Measurements from ENCODE around the gene PIGT. TPM values are rescaled to one million over a fixed set of nuclear protein-coding genes. Genes with fewer than 3 reads are reported as not detected.

PIGT gene
- total RNA-seq, 1 experiment from 2014 or later = 259 TPM

- DNase-seq = peak; percentile 95 to 98
- Histone ChIP-seq H3K27me3 (replicated peaks; ENCODE audit: control insufficient read depth, insufficient read depth, low read length) (no peaks in the 10 kb centered on the region), H3K4me3 (ENCODE audit: low read depth, low read length) (peak overlapping the region; percentile 43), H3K9me3 (no peaks in the 10 kb centered on the region), H3K4me1 (peaks cover 25% of the 10 kb centered on the region), H3K36me3 (ENCODE audit: control insufficient read depth, insufficient read depth, low read length) (no peaks in the 10 kb centered on the region)
- BruUV-seq (replicated peaks) = no TSS peak
- Mint-ChIP-seq H3K27ac (ENCODE audit: unreplicated experiment) (peak overlapping the region; percentile 71), H3K4me3 (ENCODE audit: unreplicated experiment) (peak overlapping the region; percentile 84), H3K27me3 (ENCODE audit: insufficient read depth, unreplicated experiment) (no peaks in the 10 kb centered on the region), H3K4me1 (ENCODE audit: low read depth, unreplicated experiment) (peaks cover 35% of the 10 kb centered on the region), H3K36me3 (ENCODE audit: insufficient read depth, unreplicated experiment) (peaks cover 23% of the 10 kb centered on the region), H3K9me3 (ENCODE audit: unreplicated experiment) (no peaks in the 10 kb centered on the region)
- intact Hi-C loops (cut with micrococcal nuclease; ENCODE audit: unreplicated experiment) = loop anchor here (1.0 to 2.0 kb wide), 7 partner anchors 20 to 334 kb away; partner anchors contain the start of genes PIGT and SYS1
- TF ChIP-seq CTCF (IDR thresholded peaks at IDR 0.05; ENCODE audit: insufficient read depth in 1 of 2, low read depth in 1 of 2, low read length in 1 of 2, severe bottlenecking in 1 of 2, unreplicated experiment in 1 of 2) = peak; percentile 99 to 100
- CTCF ChIA-PET = interaction anchor here (0.6 to 7.2 kb wide), 55 partner anchors 8 to 421 kb away, joined by 3 to 278 read pairs (median 7); partner anchors contain the start of genes DBNDD2, PIGT, SDC4 and SYS1
- POLR2A ChIA-PET = interaction anchor here (0.5 to 2.4 kb wide), 12 partner anchors 10 to 144 kb away, joined by 3 to 18 read pairs (median 4); partner anchors contain the start of genes PIGT, SDC4, SYS1 and TP53TG5
Measured at GRCh38 chr20:45436732-45437485, 21.0 kb downstream of the PIGT start.

GRCh38 chr20:45440424-45440823, 24.5 kb downstream of the PIGT start:
- CTCF ChIA-PET = interaction anchor here (0.6 to 7.2 kb wide), 4 partner anchors 77 to 331 kb away, joined by 3 to 278 read pairs (median 4); partner anchors contain the start of gene SYS1
- H3K27me3 ChIP-seq (replicated peaks; ENCODE audit: control insufficient read depth, insufficient read depth, low read length) = no peaks in the 10 kb centered on the region
- TF ChIP-seq CTCF (IDR thresholded peaks at IDR 0.05; ENCODE audit: insufficient read depth in 1 of 2, low read depth in 1 of 2, low read length in 1 of 2, severe bottlenecking in 1 of 2, unreplicated experiment in 1 of 2) = no peak
- no TSS peak for BruUV-seq (replicated peaks)
- H3K36me3 ChIP-seq (ENCODE audit: control insufficient read depth, insufficient read depth, low read length) = no peaks in the 10 kb centered on the region
- POLR2A ChIA-PET = no interaction called here
- H3K36me3 Mint-ChIP-seq (ENCODE audit: insufficient read depth, unreplicated experiment) = peaks cover 21% of the 10 kb centered on the region
- no peaks in the 10 kb centered on the region for H3K9me3 Mint-ChIP-seq (ENCODE audit: unreplicated experiment)
- peaks cover 59% of the 10 kb centered on the region for H3K4me1 ChIP-seq
- peak overlapping the region; percentile 57 for H3K4me3 Mint-ChIP-seq (ENCODE audit: unreplicated experiment)
- DNase-seq = peak in 1 of 2 experiments; percentile 53
- H3K9me3 ChIP-seq = no peaks in the 10 kb centered on the region
- no peak overlapping the region for H3K4me3 ChIP-seq (ENCODE audit: low read depth, low read length)
- H3K27me3 Mint-ChIP-seq (ENCODE audit: insufficient read depth, unreplicated experiment) = no peaks in the 10 kb centered on the region
- H3K4me1 Mint-ChIP-seq (ENCODE audit: low read depth, unreplicated experiment) = peaks cover 60% of the 10 kb centered on the region
- peak overlapping the region; percentile 89 for H3K27ac Mint-ChIP-seq (ENCODE audit: unreplicated experiment)
- intact Hi-C loops (cut with micrococcal nuclease; ENCODE audit: unreplicated experiment) = no loop called here

DNA sequence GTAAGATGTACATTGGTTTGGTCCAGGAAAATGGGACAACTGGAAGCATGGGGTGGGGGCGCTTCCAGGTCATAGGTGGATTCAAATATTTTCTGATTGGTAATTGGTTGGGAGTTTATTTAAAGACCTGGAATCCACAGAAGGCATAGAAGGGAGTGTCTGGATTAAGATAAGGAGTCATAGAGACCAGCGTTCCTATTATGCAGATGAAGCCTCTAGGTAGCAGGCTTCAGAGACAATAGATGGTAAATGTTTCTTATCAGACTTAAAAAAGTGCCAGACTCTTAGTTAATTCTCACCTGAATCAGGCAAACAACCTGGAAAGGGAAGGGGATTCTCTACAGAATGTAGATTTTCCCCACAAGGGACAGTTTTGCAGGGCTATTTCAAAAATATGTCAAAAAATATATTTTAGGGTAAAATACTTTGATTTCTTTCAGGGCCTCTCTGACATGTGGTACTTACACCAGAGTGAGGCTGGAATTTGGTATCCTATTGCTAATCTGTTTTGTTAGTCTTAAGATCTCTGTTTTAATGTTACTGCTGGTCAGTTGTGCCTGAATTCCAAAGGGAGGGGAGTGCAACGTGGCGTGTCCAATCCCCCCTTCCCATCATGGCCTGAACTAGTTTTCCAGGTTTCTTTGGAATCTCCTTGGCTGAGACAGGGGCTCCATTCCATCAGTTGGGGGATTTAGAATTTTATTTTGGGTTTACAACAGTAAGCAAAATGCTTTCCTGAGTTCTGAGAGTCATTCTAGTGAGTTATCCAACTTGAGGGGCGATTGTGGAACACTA, 25.1 kb downstream of the PIGT start:
- peak in 1 of 2 experiments; percentile 72 for DNase-seq
- Mint-ChIP-seq H3K27me3 (ENCODE audit: insufficient read depth, unreplicated experiment) (no peaks in the 10 kb centered on the region), H3K4me3 (ENCODE audit: unreplicated experiment) (peak overlapping the region; percentile 57), H3K27ac (ENCODE audit: unreplicated experiment) (peak overlapping the region; percentile 89), H3K36me3 (ENCODE audit: insufficient read depth, unreplicated experiment) (peaks cover 21% of the 10 kb centered on the region), H3K4me1 (ENCODE audit: low read depth, unreplicated experiment) (peaks cover 59% of the 10 kb centered on the region), H3K9me3 (ENCODE audit: unreplicated experiment) (no peaks in the 10 kb centered on the region)
- Histone ChIP-seq H3K27me3 (replicated peaks; ENCODE audit: control insufficient read depth, insufficient read depth, low read length) (no peaks in the 10 kb centered on the region), H3K36me3 (ENCODE audit: control insufficient read depth, insufficient read depth, low read length) (no peaks in the 10 kb centered on the region), H3K9me3 (no peaks in the 10 kb centered on the region), H3K4me1 (peaks cover 66% of the 10 kb centered on the region), H3K4me3 (ENCODE audit: low read depth, low read length) (no peak overlapping the region)
- CTCF ChIA-PET = interaction anchor here (0.9 to 7.2 kb wide), 7 partner anchors 9 to 330 kb away, joined by 3 to 278 read pairs (median 4); no protein-coding TSS in a partner anchor
- POLR2A ChIA-PET = interaction anchor here (1.0 kb wide), 1 partner anchor 78 kb away, joined by 3 read pairs; the partner anchor contains the start of gene SYS1
- TF ChIP-seq CTCF (IDR thresholded peaks at IDR 0.05; ENCODE audit: insufficient read depth in 1 of 2, low read depth in 1 of 2, low read length in 1 of 2, severe bottlenecking in 1 of 2, unreplicated experiment in 1 of 2) = no peak
- BruUV-seq (replicated peaks) = TSS peak; percentile 88
- intact Hi-C loops (cut with micrococcal nuclease; ENCODE audit: unreplicated experiment) = loop anchor here (1.0 kb wide), 1 partner anchor 9 kb away; no protein-coding TSS in a partner anchor

Data from Caco-2 (cell line).